RWPE2 (cell line): ENCODE data around the gene GLT1D1.
"Not testable (repeated sequence)": the region's sequence is repeated elsewhere in the genome, so short reads cannot be mapped to it uniquely, and the experiment has no call there.

ENCODE experiments used
- ATAC-seq: fragments of 200-7000 bp; cut with Tn5 transposase; 3 replicates; pipeline ENCODE4 v1.9.1; 2021; ENCODE audit warnings: low read depth
- DNase-seq: peaks from one replicate; pipeline ENCODE4 v3.0.0-alpha.2; 2020; ENCODE audit warnings: low spot score
- H3K27ac ChIP-seq: fragments of 450-650 bp; 2 replicates; pipeline ENCODE4 v1.5.1; 2017; ENCODE audit warnings: mild to moderate bottlenecking; ENCODE audit not compliant: poor library complexity, severe bottlenecking
- H3K27me3 ChIP-seq: fragments of 250-450 bp; sonication (Bioruptor Pico); 2 replicates; pipeline ENCODE4 v1.5.1; 2021; ENCODE audit warnings: mild to moderate bottlenecking, moderate library complexity; ENCODE audit not compliant: insufficient read depth, poor library complexity, severe bottlenecking
- H3K36me3 ChIP-seq: fragments of 250-450 bp; sonication (Bioruptor Pico); 2 replicates; pipeline ENCODE4 v1.5.1; 2020; ENCODE audit warnings: low read depth, mild to moderate bottlenecking, moderate library complexity
- H3K4me1 ChIP-seq: fragments of 250-450 bp; sonication (Bioruptor Pico); 2 replicates; pipeline ENCODE4 v1.5.1; 2021; ENCODE audit warnings: mild to moderate bottlenecking, moderate library complexity; ENCODE audit not compliant: insufficient read depth, poor library complexity, severe bottlenecking
- H3K4me3 ChIP-seq: fragments of 250-450 bp; sonication (Bioruptor Pico); 2 replicates; pipeline ENCODE4 v1.5.1; 2021; ENCODE audit warnings: mild to moderate bottlenecking, moderate library complexity; ENCODE audit not compliant: severe bottlenecking
- H3K9me3 ChIP-seq: fragments of 250-450 bp; sonication (Bioruptor Pico); 2 replicates; pipeline ENCODE4 v1.5.1; 2021; ENCODE audit warnings: mild to moderate bottlenecking, moderate library complexity; ENCODE audit not compliant: severe bottlenecking
- CTCF ChIP-seq: fragments of 450-650 bp; IDR thresholded peaks from one replicate; pipeline ENCODE4 v1.5.1; 2017; ENCODE audit warnings: mild to moderate bottlenecking, moderate library complexity; ENCODE audit not compliant: poor library complexity, severe bottlenecking

Gene GLT1D1

DNA sequence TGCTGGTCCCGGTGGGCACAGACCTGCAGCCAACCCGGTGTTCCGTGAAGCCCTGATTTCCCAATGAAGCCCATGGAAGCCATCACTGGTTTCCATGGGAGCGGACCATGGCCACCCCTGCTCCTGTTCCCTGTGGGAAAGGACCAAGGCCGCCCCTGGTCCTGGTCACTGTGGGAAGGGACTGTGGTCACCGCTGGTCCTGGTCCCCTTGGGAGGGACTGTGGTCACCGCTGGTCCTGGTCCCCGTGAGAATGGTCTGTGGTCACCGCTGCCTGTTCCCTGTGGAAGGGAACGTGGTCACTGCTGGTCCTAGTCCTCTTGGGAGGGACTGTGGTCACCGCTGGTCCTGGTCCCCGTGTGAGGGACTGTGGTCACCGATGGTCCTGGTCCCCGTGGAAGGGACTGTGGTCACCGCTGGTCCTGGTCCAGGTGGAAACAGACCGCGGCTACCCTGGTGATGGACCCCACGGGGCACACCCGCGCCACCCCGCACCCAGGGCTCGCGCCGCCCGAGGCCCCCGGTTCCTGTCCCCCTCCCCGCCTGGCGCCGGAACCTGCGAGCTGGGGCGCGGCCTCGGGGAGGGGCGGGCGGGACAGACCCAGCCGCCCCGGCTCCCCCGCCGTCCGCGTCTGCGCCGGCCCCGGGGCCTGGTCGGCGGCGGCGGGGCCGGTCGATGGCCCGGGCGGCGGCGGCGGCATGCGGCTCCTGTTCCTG lies at the start of gene GLT1D1:
Gene GLT1D1, plus strand, starts transcription at position 594 of the 715 bp plus-strand sequence. Its CDS starts 104 bp downstream, at position 698.
- ATAC-seq (no peak), DNase-seq (no peak)
- Histone ChIP-seq H3K27ac (no peak within 1 kb of the TSS), H3K9me3 (no peaks in the 10 kb centered on the region), H3K27me3 (peaks cover 9% of the 10 kb centered on the region), H3K4me3 (no peak within 1 kb of the TSS), H3K4me1 (no peaks in the 10 kb centered on the region), H3K36me3 (no peaks in the 10 kb centered on the region)
- no peak for TF ChIP-seq CTCF

DNA sequence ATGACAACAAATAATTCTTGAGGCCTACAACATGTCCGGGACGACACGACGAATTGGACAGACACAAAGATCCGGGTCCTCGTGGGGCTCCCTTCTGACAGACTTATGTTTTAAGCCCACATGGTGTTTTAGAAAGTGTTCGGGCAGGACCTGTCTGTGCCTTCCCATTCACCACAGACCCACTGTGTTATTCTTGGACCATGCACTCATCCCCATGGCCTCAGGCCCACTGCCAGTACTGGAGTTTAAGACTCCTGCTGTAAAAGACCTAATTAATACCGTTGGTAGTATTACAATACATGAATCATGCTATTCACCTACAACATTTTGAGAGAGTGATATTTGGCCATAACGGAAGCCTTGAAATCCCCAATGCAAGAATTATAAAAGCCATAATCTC lies 49.5 kb upstream of the GLT1D1 start:
- no peak for ATAC-seq
- Histone ChIP-seq H3K27me3 (no peaks in the 10 kb centered on the region), H3K36me3 (peaks cover 82% of the 10 kb centered on the region)

GRCh38 chr12:128804762-128805161 lies 48.5 kb upstream of the GLT1D1 start:
- ATAC-seq (no peak), DNase-seq (no peak)
- Histone ChIP-seq H3K27ac (no peak overlapping the region), H3K36me3 (peaks cover 82% of the 10 kb centered on the region), H3K4me3 (no peak overlapping the region), H3K4me1 (no peaks in the 10 kb centered on the region), H3K27me3 (no peaks in the 10 kb centered on the region), H3K9me3 (no peaks in the 10 kb centered on the region)
- no peak for TF ChIP-seq CTCF

More for the DNA sequence above, 49.5 kb upstream of the GLT1D1 start:
- H3K27ac ChIP-seq = no peak overlapping the region
- H3K9me3 ChIP-seq = no peaks in the 10 kb centered on the region
- no peak for TF ChIP-seq CTCF
- DNase-seq = no peak
- H3K4me3 ChIP-seq = no peak overlapping the region
- H3K4me1 ChIP-seq = no peaks in the 10 kb centered on the region

DNA sequence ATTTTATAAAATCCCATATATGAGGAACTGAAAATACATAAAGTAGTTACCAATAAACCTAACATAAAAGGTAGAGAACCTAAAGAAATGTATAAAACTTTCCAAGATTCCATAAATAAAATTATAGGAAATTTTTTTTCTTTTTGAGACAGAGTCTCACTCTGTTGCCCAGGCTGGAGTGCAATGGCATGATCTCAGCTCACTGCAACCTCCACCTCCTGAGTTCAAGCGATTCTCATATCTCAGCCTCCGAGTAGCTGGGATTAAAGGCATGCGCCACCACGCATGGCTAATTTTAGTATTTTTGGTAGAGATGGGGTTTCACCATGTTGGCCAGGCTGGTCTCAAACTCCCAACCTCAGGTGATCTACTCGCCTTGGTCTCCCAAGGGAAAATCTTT lies 47.9 kb upstream of the GLT1D1 start:
- H3K27me3 ChIP-seq, DNase-seq, H3K4me1 ChIP-seq, H3K9me3 ChIP-seq, H3K4me3 ChIP-seq, ATAC-seq, H3K27ac ChIP-seq: not testable (repeated sequence)
- H3K36me3 ChIP-seq = peaks cover 78% of the 10 kb centered on the region

DNA sequence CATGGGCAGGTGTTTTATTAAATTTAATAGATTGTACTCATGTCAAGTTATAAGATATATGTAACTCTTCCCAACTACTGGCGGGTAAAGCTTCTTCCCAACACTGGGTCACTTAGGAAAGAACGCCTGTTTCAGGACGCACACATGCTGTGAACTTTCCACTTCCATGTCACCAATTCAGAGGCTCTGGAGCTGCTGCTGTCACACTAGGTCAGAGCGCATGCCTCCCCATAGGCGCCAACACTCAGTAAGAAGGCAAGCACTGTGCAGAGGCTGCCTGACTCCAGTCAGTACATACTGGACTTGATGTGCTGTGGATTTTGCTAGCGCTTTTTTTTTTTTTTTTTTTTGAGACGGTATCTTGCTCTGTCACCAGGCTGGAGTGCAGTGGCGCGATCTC lies 46.7 kb upstream of the GLT1D1 start:
- ATAC-seq (no peak), DNase-seq (no peak)
- no peak for TF ChIP-seq CTCF
- H3K9me3 ChIP-seq = no peaks in the 10 kb centered on the region
- H3K27me3 ChIP-seq = no peaks in the 10 kb centered on the region
- peaks cover 73% of the 10 kb centered on the region for H3K36me3 ChIP-seq
- no peak overlapping the region for H3K4me3 ChIP-seq
- no peaks in the 10 kb centered on the region for H3K4me1 ChIP-seq
- no peak overlapping the region for H3K27ac ChIP-seq
